GM19023 (cell line): ENCODE measurements around the gene LSM5.
"Not testable (repeated sequence)": the region's sequence is repeated elsewhere in the genome, so short reads cannot be mapped to it uniquely, and the experiment has no call there.

Experiments
- ATAC-seq: cut with Tn5 transposase; IDR thresholded peaks from one replicate; pipeline ENCODE4 v1.9.1; 2021; ENCODE audit warnings: mild to moderate bottlenecking, moderate library complexity; ENCODE audit not compliant: unreplicated experiment

Gene LSM5

DNA sequence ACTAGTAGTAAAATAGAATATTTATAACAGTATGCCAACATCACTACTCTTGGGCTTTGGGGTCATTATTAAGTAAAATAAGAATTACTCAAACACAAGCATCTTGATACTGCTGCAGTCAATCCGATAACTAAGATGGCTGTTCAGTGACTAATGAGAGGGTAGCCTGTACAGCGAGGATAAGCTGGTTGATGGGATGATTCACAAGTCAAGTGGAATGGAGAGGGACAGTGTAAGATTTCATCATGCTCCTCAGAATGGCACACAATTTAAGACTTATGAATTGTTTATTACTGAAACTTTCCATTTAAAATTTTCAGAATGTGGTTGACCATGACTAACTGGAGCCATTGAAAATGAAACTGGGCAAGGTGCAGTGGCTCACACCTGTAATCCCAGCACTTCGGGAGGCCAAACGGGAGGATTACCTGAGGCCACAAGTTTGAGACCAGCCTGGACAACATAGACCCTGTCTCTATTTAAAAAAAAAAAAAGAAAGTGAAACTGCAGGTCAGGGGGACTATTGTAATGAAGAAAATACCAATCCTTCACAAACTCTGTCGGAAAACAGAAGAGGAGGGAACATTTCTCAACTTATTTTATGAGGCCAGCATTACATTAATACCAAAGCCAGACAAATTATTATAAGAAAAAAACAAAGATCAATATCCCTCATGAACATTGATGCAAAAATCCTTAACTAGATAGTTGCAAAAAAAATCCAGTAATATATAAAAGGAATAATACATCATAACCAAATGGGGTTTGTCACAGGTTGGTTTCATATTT is 16.3 kb upstream of the LSM5 start:
- no peak for ATAC-seq

DNA sequence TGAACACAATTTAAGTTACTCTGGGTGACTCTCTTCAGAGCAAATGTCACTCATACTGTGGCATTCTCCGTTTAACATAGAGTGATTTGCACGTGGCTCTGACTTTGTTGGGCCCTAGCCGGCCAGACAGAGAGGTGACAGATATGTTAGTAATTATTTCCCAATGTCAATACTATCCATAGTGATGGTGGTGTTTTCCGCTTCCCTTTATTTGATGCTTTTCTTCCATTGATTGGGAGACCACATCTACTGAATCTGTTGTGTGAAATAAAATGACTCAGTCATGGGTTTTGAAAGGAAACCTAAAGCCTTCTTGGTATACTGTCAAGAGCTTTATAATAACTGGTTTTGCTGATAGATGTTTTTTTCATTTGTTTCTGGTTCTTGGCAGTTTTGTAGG is 12.5 kb upstream of the LSM5 start:
- no peak for ATAC-seq

- ATAC-seq = no peak
Measured at GRCh38 chr7:32501522-32501921, 11.3 kb upstream of the LSM5 start.

DNA sequence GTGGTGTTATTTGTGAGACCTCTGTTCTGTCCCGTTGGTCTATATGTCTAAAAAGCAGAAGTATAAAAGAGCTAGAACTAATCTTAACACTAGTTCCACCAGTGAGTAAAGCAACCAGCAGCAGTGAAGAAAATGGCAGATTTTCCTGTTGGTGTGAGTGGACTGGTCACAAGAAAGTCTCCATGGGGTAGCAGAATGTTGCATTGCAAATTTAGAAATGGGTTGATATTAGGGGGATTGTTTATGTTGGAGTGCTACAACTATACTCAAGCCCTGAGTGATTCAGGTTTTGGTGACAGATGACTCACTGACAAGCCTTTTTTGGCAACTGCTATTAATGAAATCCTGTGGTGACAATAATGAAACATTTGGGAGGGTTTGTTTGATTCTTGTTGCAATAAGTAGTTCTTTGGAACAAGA is 10.8 kb upstream of the LSM5 start:
- peak; percentile 65 for ATAC-seq

DNA sequence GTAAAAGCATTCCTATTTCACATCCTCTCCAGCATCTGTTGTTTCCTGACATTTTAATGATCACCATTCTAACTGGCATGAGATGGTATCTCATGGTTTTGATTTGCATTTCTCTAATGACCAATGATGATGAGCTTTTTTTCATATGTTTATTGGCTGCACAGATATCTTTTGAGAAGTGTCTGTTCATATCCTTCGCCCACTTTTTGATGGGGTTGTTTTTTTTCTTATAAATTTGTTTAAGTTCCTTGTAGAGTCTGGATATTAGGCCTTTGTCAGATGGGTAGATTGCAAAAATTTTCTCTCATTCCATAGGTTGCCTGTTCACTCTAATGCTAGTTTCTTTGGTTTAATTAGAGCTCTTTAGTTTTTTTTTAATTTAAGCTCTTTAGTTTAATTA is 10.0 kb upstream of the LSM5 start:
- not testable (repeated sequence) for ATAC-seq

DNA sequence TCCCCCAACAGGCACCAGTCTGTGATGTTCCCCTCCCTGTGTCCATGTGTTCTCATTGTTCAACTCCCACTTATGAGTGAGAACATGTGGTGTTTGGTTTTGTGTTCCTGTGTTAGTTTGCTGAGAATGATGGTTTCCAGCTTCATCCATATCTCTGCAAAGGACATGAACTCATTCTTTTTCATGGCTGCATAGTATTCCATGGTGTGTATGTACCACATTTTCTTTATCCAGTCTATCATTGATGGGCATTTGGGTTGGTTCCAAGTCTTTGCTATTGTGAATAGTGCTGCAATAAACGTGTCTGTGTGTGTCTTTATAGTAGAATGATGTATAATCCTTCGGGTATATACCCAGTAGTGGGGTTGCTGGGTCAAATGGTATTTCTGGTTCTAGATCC is 9.6 kb upstream of the LSM5 start:
- ATAC-seq = not testable (repeated sequence)

GRCh38 chr7:32496052-32496813 is 6.1 kb upstream of the LSM5 start:
- no peak for ATAC-seq

- ATAC-seq = peak; percentile 95
Measured at GRCh38 chr7:32495298-32496051, 5.3 kb upstream of the LSM5 start, which contains the start of gene AVL9. Gene AVL9 (plus strand): TSS chr7:32495489. CDS start chr7:32495710, 221 bp downstream.

DNA sequence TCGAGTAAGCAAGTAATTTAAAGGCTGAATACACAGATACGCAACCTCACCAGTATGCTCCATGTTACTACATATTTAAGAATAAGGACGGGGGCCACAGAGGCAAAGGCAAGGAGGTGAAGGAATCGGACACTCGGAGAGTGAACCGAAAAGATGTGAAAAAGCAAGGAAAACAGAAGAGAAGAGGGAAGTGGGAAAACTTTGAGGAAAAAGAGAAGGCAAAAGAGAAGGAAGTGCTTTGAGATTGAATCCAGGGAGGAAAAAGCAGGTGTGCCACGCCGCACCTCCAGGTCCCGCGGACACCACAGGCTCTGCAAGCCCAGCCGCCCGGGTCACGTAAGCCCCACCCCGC is 4.7 kb upstream of the LSM5 start:
- ATAC-seq = peak; percentile 3

DNA sequence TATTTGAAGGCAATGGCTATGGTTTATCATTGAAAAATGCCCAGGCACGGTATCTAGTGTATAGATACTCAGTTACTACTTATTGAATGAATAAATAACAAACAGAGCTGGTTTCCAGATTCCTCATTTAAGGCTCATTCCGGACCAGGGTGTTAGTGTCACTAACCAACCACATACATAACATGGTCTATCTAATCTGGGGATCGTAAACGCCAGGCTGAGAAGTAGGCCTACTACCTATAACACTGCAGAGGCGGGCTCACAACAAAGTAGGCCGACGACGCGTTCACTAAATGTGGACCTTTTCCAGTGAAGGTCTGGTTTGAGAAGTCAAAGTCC is 423 bp downstream of the LSM5 start:
- no peak for ATAC-seq

GRCh38 chr7:32481921-32482320 is 8.3 kb downstream of the LSM5 start:
- no peak for ATAC-seq

GRCh38 chr7:32481176-32481575 is 9.0 kb downstream of the LSM5 start:
- no peak for ATAC-seq

DNA sequence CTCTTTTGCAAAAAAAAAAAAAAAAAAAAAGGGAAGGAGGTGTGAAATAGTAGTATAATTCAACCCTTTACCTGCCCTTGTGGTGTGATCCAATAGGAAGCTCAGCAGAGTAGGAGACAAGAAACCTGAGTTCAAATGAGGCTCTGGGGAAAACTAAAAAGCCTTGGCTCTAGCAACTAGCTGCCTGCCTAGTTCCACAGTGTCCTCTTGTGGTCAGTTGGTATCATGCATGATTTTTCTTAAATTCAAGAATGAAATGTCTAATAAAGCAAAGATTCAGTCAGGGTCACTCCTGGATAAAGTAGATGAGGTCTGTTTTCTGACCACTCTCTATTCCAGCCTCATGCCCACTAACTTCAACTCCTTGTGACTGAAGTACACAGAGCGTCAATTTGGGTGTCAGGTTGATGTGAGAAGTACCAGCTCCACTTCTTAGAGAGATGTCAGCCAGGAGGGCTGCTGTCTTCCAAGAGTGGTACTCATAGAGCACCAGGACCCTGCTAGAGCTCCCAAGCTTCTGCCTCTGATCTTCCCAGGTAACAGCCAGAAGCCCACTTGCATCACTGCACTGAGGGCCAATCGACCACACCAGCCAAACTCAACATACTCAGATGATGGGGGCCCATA is 10.5 kb downstream of the LSM5 start:
- no peak for ATAC-seq

DNA sequence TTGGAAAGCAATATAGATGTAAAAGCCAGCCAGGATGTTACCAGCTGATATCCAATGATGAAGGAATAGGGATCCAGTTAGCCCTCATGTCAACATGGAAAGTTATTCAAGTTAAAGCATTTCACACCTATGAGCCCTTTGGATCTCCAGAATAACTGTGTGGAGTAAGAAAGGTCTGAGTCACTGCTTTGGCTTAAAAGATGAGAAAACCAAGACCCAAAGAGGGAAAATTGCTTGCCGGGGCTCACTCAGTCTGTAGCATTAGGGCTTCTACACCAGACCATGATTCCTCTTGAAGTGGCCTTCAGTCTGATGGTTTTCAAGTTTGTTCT is 12.6 kb downstream of the LSM5 start:
- ATAC-seq = no peak

DNA sequence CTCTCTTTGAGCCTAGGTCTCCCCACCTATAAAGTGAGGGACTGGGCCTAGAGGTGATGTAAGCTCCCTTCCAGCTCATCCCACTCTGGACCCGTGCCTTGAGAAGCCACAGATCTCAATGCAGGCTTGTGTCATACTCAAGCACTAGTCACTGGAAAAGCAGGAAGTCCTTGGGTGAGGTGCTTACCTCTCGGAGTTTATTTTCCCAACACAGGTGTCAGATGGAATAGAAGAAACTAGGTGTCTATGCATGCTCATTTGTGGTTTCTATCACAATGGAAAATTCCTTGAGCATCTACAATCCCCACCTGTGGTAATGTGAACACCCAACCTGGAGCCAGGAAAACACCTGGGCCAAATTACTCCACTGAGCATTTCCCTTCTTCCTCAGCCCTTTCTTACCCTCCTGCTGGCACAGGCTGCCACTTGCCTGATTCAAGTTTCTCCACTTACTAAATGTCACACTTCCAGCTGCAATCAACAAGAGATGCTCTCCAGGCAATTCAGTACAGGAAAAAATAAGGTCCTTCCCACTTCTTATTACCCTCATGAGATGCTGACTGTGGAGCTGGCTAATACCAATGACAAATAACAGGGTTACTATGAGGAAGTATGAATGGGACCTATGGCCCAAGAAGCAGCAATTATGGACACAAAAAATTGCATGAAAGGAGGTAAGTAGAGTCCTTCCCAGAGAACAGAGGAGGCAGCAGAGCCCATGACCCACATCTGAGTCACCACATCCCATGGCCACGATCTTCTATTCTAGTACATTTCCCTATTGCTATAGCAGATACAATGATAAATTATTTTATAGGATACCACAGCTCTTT is 13.1 kb downstream of the LSM5 start:
- no peak for ATAC-seq

- ATAC-seq = no peak
Measured at GRCh38 chr7:32474008-32474407, 16.2 kb downstream of the LSM5 start.

DNA sequence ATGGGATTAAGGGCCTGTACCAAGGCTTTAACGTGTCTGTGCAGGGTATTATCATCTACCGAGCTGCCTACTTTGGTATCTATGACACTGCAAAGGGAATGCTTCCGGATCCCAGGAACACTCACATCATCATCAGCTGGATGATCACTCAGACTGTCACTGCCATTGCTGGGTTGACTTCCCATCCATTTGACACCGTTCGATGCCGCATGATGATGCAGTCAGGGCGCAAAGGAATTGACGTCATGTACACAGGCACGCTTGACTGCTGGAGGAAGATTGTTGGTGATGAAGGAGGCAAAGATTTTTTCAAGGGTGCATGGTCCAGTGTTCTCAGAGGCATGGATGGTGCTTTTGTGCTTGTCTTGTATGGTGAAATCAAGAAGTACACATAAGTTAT is 18.2 kb downstream of the LSM5 start:
- ATAC-seq = no peak

GRCh38 chr7:32470871-32471270 is 19.3 kb downstream of the LSM5 start:
- no peak for ATAC-seq

DNA sequence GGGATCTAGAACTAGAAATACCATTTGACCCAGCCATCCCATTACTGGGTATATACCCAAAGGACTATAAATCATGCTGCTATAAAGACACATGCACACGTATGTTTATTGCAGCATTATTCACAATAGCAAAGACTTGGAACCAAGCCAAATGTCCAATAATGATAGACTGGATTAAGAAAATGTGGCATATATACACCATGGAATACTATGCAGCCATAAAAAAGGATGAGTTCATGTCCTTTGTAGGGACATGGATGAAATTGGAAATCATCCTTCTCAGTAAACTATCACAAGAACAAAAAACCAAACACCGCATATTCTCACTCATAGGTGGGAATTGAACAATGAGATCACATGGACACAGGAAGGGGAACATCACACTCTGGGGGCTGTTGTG is 20.2 kb downstream of the LSM5 start:
- ATAC-seq = not testable (repeated sequence)

DNA sequence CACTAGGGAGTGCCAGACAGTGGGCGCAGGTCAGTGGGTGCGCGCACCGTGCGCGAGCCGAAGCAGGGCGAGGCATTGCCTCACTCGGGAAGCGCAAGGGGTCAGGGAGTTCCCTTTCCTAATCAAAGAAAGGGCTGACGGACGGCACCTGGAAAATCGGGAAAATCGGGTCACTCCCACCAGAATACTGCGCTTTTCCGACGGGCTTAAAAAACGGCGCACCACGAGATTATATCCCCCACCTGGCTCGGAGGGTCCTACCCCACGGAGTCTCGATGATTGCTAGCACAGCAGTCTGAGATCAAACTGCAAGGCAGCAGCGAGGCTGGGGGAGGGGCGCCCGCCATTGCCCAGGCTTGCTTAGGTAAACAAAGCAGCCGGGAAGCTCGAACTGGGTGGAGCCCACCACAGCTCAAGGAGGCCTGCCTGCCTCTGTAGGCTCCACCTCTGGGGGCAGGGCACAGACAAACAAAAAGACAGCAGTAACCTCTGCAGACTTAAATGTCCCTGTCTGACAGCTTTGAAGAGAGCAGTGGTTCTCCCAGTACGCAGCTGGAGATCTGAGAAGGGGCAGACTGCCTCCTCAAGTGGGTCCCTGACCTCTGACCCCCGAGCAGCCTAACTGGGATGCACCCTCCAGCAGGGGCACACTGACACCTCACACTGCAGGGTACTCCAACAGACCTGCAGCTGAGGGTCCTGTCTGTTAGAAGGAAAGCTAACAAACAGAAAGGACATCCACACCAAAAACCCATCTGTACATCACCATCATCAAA is 25.4 kb downstream of the LSM5 start:
- not testable (repeated sequence) for ATAC-seq
